Gastroesophageal sphincter (tissue), 3 donors: ENCODE data around the gene PRKN.

Experiments used
- CTCF ChIP-seq, 4 experiments: fragments of 200-600 bp in 2 of 4; fragments of 450-650 bp in 2 of 4; sonication (generic) in 1 of 4; IDR thresholded peaks; one replicate each; pipeline ENCODE4 v1.5.1; 2017 to 2019; ENCODE audit warnings: antibody characterized with exemption in 4 of 4, mild to moderate bottlenecking in 2 of 4, moderate library complexity in 2 of 4
- EP300 ChIP-seq: sonication (generic); formaldehyde crosslinking; IDR thresholded peaks from one replicate; pipeline ENCODE4 v1.6.1; 2017; ENCODE audit warnings: antibody characterized with exemption, mild to moderate bottlenecking
- POLR2A ChIP-seq, 2 donors: fragments of 450-650 bp; IDR thresholded peaks; one replicate each; pipeline ENCODE4 v1.6.1; 2017; ENCODE audit warnings: antibody characterized with exemption in 2 of 2, mild to moderate bottlenecking in 2 of 2, moderate library complexity in 1 of 2

GRCh38 chr6:162315291-162315690 lies 412.3 kb downstream of the PRKN start:
- no peak for TF ChIP-seq CTCF (IDR thresholded peaks at IDR 0.05)
- no peak for TF ChIP-seq EP300
- no peak for TF ChIP-seq POLR2A (IDR thresholded peaks at IDR 0.05)
